Activated T-helper 1 cell treated with Interleukin-2 at 50 U/mL for 16 hours (primary cell): Measurements from ENCODE around the gene GAREM1.
"Not testable (repeated sequence)": the region's sequence is repeated elsewhere in the genome, so short reads cannot be mapped to it uniquely, and the experiment has no call there.

Experiments
- DNase-seq: peaks from one replicate; pipeline ENCODE4 v3.0.0-alpha.2; 2020; ENCODE audit warnings: low read depth

GAREM1 gene

GRCh38 chr18:32326450-32327308 is 144.0 kb downstream of the GAREM1 start:
- no peak for DNase-seq

GRCh38 chr18:32324181-32324580 is 146.5 kb downstream of the GAREM1 start:
- DNase-seq, result no peak

GRCh38 chr18:32321826-32322225 is 148.9 kb downstream of the GAREM1 start:
- no peak for DNase-seq

GRCh38 chr18:32319084-32319483 is 151.6 kb downstream of the GAREM1 start:
- DNase-seq, result no peak

GRCh38 chr18:32318581-32318980 is 152.1 kb downstream of the GAREM1 start:
- DNase-seq, result no peak

- DNase-seq, result no peak
Observed at GRCh38 chr18:32317651-32318050, 153.0 kb downstream of the GAREM1 start.

- no peak for DNase-seq
Observed at GRCh38 chr18:32315881-32316280, 154.8 kb downstream of the GAREM1 start.

- DNase-seq, result no peak
Observed at GRCh38 chr18:32310774-32311173, 159.9 kb downstream of the GAREM1 start.

- DNase-seq, result no peak
Observed at GRCh38 chr18:32310101-32310500, 160.6 kb downstream of the GAREM1 start.

GRCh38 chr18:32308493-32309120 is 162.1 kb downstream of the GAREM1 start:
- DNase-seq, result no peak

- DNase-seq, result no peak
Observed at GRCh38 chr18:32303400-32303799, 167.3 kb downstream of the GAREM1 start.

GRCh38 chr18:32302806-32303205 is 167.9 kb downstream of the GAREM1 start:
- no peak for DNase-seq

GRCh38 chr18:32301976-32302743 is 168.5 kb downstream of the GAREM1 start:
- no peak for DNase-seq

GRCh38 chr18:32301361-32301760 is 169.3 kb downstream of the GAREM1 start:
- no peak for DNase-seq

GRCh38 chr18:32300914-32301313 is 169.8 kb downstream of the GAREM1 start:
- no peak for DNase-seq

GRCh38 chr18:32299484-32299883 is 171.2 kb downstream of the GAREM1 start:
- DNase-seq, result no peak

- DNase-seq, result no peak
Observed at GRCh38 chr18:32298171-32298667, 172.5 kb downstream of the GAREM1 start.

- no peak for DNase-seq
Observed at GRCh38 chr18:32297579-32298170, 173.0 kb downstream of the GAREM1 start.

GRCh38 chr18:32296851-32297250 is 173.8 kb downstream of the GAREM1 start:
- no peak for DNase-seq

GRCh38 chr18:32295604-32296003 is 175.1 kb downstream of the GAREM1 start:
- no peak for DNase-seq

GRCh38 chr18:32293107-32293506 is 177.6 kb downstream of the GAREM1 start:
- no peak for DNase-seq

- DNase-seq, result not testable (repeated sequence)
Observed at GRCh38 chr18:32291623-32292022, 179.1 kb downstream of the GAREM1 start.
